ENCODE results near the gene KRT13.

Gene KRT13

GRCh38 chr17:41537614-41537954 lies 32.2 kb upstream of the KRT13 start:
- DNase-seq (ENCODE audit: low spot score), result no peak

GRCh38 chr17:41536741-41537613 lies 31.6 kb upstream of the KRT13 start:
- DNase-seq (ENCODE audit: low spot score), result no peak

- no peak for DNase-seq (ENCODE audit: low spot score)
Observed at GRCh38 chr17:41535764-41536481, 30.5 kb upstream of the KRT13 start.

DNA sequence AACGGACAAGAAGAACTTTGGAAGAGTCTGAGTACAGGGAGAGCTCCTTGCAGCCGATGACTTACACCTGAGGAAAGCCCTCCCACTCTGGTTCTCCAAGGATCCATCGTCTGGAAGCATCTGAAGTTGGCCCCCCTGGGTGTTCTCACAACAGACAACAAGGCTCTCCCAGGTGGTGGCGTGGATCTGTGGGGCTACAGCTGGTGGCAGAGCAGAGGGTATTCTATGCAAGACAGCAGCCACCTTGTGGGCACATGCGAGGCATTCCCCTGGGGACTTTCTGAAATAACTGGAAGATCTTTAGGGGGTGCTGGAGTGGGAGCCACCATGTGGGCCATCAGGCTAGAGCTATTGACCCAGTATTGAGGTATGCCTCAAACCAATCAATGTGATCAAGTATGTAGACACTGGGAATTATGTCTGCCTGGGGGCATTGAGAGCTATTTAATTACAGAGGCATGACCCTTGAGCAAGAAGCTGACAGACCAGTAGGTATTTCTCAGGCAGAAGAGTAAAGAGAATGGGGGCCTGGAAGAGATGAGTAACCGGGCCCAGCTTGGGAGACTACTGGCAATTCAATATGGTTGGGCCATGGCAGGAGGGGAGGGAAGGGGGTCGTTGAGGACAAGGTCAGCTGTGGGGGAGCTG lies 29.6 kb upstream of the KRT13 start:
- DNase-seq (ENCODE audit: low spot score), result no peak

GRCh38 chr17:41533613-41534012 lies 28.2 kb upstream of the KRT13 start:
- DNase-seq (ENCODE audit: low spot score), result no peak

- DNase-seq (ENCODE audit: low spot score), result no peak
Observed at GRCh38 chr17:41532947-41533570, 27.6 kb upstream of the KRT13 start.

DNA sequence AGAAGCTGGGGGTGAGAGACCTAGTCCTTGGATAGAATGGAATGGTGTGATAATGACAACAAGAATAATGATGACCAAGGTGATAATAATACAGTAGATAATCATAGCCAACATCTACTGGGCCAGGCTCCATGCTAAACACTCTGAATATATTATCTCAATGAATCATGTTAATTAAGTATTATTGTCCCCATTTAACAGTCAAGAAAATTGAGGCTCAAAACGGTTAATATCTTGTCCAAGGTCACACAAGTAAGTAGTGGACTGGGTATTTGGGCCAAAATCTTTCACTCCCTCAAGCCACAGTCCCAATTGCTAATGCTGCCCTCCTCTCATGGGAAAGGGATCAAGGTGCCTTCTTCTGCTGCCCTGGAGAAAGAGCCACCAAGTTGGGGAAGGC lies 26.6 kb upstream of the KRT13 start:
- DNase-seq (ENCODE audit: low spot score), result no peak

DNA sequence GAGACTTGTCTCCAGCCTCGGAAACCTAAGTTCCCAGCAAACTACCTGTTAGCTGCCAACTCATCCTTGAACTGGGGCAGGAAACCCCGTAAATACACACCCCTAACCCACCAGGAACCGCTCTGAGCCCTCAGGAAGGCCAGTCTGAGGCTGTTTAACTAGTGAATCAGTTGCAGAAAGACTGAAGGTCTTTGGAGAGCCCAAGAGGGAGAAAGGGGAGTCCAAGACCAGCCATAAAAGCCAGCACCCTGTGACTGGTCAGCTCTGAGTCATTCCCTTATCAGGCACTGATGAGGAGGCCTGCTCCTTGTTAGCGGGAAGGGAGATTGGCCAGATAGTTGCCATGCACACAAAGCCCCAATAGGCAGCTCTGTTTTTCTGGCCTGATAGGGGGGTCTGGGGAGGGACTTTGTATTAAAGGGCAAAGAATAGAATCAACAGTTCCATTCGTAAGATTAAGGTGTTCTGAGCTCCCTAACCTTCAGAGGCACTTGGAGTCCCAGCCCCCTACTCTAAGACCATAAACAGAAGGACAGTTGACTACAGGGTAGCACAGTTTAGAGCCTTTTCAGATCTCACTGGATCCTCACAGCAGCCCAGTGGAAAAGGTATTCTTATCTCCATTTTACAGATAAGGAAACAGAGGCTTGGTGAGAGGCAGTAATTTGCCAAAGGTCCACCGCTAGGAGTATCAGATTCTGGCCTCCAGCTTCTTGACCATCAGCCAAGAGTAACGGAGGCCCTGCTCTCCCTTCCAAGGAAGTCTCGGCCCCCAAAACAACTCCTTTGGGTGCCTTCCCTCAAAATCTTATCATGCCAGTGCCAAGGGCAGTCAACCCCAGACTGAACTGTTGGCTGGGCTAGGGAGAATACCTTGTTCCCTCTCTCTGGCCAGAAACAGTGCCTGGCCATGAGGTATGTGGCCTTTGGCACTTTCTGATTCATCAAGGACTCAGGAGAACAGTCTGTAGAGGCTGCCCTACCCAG lies 24.9 kb upstream of the KRT13 start:
- DNase-seq (ENCODE audit: low spot score), result peak; percentile 78

GRCh38 chr17:41529491-41529915 lies 24.1 kb upstream of the KRT13 start:
- DNase-seq (ENCODE audit: low spot score), result no peak

- no peak for DNase-seq (ENCODE audit: low spot score)
Observed at GRCh38 chr17:41528959-41529353, 23.5 kb upstream of the KRT13 start.

DNA sequence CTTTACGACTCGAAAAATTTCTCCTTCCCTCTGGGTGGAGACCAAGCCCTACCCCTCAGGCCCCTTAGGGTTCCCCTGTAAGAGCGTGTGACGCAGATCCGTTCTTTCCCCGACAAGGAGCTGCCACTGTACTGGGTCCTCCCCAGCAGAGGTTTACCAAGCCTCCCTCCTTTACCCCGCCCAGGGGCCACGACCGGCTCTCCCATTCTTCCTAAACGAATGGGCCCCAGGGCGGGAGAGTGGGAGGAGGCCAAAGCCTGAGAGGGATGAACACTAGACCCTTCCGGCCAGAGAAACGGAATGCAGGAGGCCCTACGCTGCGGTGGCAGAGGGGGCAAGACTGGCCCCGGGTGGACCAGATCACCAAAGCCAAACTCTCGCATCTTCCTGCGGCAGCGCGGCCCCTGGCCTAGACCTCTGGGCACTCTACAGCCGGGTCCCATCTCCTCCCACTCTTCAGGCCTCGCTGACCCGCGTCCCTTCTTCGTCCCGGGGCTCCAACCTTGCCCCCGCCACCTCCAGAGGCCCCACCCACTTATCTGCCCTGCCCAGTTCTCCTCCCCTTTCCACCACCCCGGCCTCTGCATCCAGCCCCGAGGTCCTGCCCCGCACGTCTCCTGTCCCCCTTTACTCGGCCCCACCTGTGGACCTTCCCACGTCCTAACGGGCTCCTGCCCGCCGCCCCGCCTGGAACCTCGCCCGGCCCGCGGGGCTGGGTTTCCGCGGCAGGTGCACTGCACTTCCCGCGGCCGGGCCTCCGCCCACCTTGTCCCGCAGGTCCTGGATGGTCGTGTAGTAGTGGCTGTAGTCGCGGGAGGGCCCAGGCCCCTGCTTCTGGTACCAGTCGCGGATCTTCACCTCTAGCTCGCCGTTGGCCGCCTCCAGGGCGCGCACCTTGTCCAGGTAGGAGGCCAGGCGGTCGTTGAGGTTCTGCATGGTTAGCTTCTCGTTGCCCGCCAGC lies 21.9 kb upstream of the KRT13 start:
- DNase-seq (ENCODE audit: low spot score), result no peak

DNA sequence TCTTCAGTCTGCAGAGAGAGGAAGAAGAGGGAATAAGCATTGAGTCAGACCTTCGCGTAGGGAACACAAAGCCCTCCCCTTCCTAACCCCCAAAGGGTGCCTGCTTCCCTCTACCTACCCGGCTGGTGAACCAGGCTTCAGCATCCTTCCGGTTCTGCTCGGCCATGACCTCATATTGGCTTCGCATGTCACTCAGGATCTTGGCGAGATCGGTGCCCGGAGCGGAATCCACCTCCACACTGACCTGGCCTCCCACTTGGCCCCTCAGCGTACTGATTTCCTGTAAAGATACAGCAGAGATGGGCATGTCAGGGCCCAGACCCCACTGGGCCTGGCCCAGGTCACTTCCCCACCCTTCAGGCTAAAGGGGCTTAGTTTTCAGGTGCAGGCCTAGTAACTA lies 18.8 kb upstream of the KRT13 start:
- no peak for DNase-seq (ENCODE audit: low spot score)

DNA sequence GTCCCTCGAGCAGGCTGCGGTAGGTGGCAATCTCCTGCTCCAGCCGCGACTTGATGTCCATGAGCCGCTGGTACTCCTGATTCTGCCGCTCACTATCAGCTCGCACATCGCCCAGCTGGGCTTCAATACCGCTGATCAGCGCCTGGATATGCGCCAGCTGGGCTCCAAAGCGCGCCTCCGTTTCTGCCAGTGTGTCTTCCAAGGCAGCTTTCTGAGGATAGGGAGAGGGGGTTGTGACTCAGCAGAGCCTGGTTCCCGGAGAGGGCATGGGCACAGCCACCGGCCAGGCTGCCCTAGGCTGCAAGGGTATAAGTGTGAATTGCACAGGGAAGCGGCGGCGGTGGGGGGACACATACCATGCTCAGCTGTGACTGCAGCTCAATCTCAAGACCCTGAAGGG lies 18.4 kb upstream of the KRT13 start:
- DNase-seq (ENCODE audit: low spot score), result no peak

DNA sequence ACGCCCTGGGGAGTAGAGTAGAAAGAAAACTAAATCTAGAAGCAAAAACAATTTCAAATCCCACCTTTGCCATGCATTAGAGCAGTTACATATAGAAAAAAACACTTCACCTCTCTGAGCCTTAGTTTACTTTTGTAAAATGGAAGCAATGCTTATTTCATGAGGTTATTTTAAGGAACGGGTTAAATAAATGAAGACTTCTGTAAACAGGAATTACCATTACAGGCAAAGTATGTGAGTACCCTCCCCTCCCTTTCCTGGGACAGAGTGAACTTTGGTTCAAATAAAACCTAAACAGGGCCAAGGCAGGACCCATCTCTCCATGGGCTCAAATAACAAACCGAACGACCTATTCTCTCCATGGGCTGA lies 17.8 kb upstream of the KRT13 start:
- no peak for DNase-seq (ENCODE audit: low spot score)

DNA sequence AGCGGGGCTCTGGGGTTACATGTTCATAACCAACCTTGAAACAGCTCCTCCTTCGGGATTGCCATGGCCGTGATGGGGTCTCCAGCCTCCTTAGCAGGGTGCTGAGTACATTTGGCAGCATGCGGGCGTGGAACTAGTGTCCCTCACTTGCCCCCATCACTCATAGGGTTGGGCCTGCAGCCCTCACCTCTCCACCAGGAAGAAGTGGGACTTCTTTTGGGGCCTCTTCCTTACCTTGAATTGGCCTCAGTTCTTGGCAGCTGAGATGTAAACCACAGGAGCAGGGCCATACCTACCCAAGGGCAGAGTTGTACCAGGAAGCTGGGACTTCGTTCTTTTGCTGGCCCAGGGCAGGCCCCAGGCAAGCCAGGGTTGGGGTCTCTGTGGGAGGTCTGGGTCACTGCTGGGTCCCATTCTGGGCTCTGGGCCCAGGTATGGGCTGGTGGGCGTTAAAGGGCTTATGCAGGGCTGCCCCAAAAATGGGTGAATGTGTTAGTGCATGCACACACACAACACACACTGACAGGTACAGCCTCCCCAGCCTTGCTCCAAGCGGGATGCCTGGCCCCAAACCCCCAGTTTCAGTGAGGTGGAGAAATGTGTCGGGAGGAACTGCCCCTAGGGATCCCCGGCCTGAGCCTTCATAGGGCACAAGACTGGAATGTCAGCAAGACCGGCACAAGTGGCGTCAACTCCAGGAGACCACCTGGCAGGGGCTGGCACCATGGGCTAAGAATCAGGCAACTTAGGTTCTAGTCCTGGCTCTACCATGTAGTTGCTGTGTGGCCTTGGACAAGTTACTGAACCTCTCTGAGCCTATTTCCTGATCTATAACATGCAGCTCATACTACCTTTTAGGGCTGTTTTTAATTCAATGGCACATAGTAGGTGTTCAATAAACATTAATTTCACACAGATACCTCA lies 17.2 kb upstream of the KRT13 start:
- no peak for DNase-seq (ENCODE audit: low spot score)

GRCh38 chr17:41521574-41522261 lies 16.3 kb upstream of the KRT13 start:
- peak; percentile 72 for DNase-seq (ENCODE audit: low spot score)

DNA sequence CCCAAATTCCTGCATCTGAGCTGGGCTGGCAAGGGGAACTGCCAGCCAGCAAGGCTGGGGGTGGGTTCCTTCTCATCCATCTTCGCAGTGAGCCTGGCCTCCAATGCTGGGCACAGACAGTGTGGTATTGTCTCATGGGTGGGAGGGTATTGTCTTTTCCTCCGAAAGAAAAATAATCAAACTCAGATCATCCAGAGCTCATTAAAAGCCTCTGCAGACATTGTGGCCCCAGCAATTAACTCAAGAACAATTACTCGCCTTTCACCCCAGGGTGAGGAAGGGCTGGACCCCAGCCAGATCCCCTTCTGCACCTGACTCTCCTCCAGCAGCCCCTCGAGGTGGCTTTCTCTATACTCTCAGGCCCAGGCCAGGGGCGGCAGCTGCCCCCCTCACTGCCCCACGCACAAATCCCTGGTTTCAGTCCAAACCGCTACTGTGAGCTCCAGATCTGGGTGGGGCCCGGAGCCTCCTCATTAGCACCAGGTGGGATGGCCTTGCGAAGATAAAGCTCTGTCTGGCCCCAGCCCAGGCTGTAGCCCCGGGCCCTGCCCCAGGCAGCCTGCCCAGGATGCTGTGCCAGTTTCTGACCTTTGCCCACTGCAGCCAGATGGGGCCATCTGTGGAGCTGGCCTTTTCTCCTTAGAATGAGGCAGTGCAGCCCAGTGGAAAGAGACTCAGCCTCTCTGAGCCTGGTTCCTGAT lies 15.6 kb upstream of the KRT13 start:
- no peak for DNase-seq (ENCODE audit: low spot score)
